GM12801 (cell line): ENCODE data around the gene PHRF1.

Experiments
- TF ChIP-seq, protein P1 (sequence below): IDR thresholded peaks from one replicate; pipeline ENCODE4 v1.5.1; 2011; ENCODE audit warnings: control low read depth; ENCODE audit not compliant: insufficient read length; ENCODE audit errors: extremely low read depth

PHRF1 gene

DNA sequence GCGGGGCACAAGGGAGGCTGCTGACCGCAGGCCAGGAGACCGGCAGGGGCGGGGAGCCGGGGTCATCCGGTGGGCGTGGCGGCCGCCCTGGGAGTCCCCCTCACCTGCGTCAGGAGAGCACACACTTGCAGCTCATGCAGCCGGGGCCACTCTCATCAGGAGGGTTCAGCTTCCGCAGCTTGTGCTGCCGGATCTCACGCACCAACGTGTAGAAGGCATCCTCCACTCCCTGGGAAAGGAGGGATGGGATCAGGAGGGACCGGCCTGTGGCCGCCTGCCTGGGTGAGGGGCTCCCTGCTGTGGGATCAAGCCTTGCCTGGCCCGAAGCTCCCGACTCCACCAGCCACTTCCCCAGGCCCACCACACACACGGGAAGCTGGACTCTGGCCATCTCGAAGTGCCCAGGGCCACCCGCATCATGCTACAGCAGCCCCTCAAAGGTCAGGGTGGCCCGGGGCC, 43.7 kb upstream of the PHRF1 start:
- TF ChIP-seq, protein P1, sequence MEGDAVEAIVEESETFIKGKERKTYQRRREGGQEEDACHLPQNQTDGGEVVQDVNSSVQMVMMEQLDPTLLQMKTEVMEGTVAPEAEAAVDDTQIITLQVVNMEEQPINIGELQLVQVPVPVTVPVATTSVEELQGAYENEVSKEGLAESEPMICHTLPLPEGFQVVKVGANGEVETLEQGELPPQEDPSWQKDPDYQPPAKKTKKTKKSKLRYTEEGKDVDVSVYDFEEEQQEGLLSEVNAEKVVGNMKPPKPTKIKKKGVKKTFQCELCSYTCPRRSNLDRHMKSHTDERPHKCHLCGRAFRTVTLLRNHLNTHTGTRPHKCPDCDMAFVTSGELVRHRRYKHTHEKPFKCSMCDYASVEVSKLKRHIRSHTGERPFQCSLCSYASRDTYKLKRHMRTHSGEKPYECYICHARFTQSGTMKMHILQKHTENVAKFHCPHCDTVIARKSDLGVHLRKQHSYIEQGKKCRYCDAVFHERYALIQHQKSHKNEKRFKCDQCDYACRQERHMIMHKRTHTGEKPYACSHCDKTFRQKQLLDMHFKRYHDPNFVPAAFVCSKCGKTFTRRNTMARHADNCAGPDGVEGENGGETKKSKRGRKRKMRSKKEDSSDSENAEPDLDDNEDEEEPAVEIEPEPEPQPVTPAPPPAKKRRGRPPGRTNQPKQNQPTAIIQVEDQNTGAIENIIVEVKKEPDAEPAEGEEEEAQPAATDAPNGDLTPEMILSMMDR: no peak

DNA sequence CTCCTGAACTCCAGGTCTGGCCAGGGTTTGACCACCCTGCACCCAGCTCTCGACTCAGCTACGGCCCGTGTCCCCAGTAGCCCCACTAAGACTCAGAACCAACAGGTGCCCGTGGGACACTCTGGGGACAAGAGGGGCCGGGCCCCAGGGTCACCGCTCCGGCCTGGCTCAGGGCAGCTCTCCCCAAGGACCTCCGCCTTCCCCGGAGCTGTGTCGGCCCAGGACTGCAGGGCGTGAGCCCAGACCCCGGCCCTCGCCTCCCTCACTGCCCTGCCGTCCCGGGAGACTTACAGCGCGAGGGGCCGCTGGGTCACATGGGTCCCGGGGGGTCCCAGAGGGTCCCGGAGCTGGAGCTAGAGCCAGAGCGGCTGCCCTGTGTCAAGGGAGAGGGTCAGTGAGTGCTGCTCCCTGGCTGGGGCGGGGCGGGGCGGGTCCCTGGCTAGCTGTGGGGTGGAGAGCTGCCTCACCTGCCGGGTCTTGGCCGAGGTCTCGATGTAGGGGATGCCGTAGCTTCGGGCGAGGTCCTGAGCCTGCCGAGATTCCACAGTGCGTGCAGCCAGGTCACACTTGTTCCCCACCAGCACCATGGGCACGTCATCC, 43.2 kb upstream of the PHRF1 start:
- TF ChIP-seq, protein P1: no peak

- TF ChIP-seq, protein P1: no peak
These were observed 42.5 kb upstream of the PHRF1 start for GRCh38 chr11:533586-534395.

GRCh38 chr11:534396-535209, 41.7 kb upstream of the PHRF1 start:
- TF ChIP-seq, protein P1: no peak

GRCh38 chr11:535210-535518, 41.1 kb upstream of the PHRF1 start:
- TF ChIP-seq, protein P1: no peak

- TF ChIP-seq, protein P1: no peak
These were observed 40.5 kb upstream of the PHRF1 start, which contains the start of gene HRAS for GRCh38 chr11:535519-536454. HRAS (minus strand) TSS chr11:535576.
